HL-60 (cell line): ENCODE measurements around the gene RAB15.

Experiments
- DNase-seq, 2 experiments: peaks; one replicate each; pipeline ENCODE4 v3.0.0-alpha.2; 2010 to 2020; ENCODE audit warnings: low read depth in 1 of 2, low spot score in 1 of 2
- H3K27ac ChIP-seq: fragments of 250-450 bp; sonication (Bioruptor Pico); replicated peaks from 2 replicates; pipeline ENCODE4 v1.5.1; 2020; ENCODE audit warnings: mild to moderate bottlenecking, moderate library complexity
- H3K27me3 ChIP-seq: fragments of 250-450 bp; sonication (Bioruptor Pico); 2 replicates; pipeline ENCODE4 v1.5.1; 2021; ENCODE audit warnings: mild to moderate bottlenecking, moderate library complexity; ENCODE audit not compliant: insufficient read depth, poor library complexity, severe bottlenecking
- H3K4me3 ChIP-seq: replicated peaks from 2 replicates; pipeline ENCODE4 v1.5.1; 2011; ENCODE audit warnings: mild to moderate bottlenecking, control low read depth, low read length; ENCODE audit not compliant: insufficient read depth
- GABPA ChIP-seq: IDR thresholded peaks from 2 replicates; pipeline ENCODE4 v1.6.1; 2012; ENCODE audit warnings: low read depth
- POLR2AphosphoS5 ChIP-seq: IDR thresholded peaks from 2 replicates; pipeline ENCODE4 v1.6.1; 2012; ENCODE audit warnings: low read depth
- SPI1 ChIP-seq: IDR thresholded peaks from 2 replicates; pipeline ENCODE4 v1.6.1; 2012; ENCODE audit warnings: low read depth, mild to moderate bottlenecking, borderline replicate concordance
- TF ChIP-seq, protein P1 (sequence below): IDR thresholded peaks from one replicate; pipeline ENCODE4 v1.5.1; 2011; ENCODE audit warnings: low read length, control low read depth, inconsistent platforms; ENCODE audit not compliant: insufficient read depth
- TF ChIP-seq, protein P2 (sequence below): IDR thresholded peaks from 2 replicates; pipeline ENCODE4 v1.6.1; 2012; ENCODE audit warnings: low read depth; ENCODE audit not compliant: insufficient replicate concordance

Gene RAB15

DNA sequence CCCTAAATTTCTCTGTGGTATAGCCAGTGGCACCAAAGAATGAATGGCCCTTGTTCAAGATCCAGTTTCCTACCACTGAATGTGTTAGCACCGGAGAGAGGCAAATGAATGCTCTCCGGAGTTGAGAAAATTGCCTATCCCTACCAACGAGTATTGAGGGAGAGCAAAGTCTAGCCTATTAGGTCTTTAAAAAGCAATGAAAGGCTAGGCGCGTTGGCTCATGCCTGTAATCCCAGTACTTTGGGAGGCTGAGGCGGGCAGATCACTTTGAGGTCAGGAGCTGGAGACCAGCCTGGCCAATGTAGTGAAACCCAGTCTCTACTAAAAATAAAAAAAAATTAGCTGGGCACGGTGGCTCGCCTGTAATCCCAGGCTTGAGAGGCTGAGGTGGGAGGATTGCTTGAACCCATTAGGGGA, 898 bp upstream of the RAB15 start:
- no peak for DNase-seq
- peaks cover 2% of the 10 kb centered on the region for H3K27me3 ChIP-seq
- no peak overlapping the region for H3K27ac ChIP-seq
- H3K4me3 ChIP-seq: no peak overlapping the region
- TF ChIP-seq, protein P1, sequence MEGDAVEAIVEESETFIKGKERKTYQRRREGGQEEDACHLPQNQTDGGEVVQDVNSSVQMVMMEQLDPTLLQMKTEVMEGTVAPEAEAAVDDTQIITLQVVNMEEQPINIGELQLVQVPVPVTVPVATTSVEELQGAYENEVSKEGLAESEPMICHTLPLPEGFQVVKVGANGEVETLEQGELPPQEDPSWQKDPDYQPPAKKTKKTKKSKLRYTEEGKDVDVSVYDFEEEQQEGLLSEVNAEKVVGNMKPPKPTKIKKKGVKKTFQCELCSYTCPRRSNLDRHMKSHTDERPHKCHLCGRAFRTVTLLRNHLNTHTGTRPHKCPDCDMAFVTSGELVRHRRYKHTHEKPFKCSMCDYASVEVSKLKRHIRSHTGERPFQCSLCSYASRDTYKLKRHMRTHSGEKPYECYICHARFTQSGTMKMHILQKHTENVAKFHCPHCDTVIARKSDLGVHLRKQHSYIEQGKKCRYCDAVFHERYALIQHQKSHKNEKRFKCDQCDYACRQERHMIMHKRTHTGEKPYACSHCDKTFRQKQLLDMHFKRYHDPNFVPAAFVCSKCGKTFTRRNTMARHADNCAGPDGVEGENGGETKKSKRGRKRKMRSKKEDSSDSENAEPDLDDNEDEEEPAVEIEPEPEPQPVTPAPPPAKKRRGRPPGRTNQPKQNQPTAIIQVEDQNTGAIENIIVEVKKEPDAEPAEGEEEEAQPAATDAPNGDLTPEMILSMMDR: no peak
- TF ChIP-seq GABPA: no peak
- no peak for TF ChIP-seq POLR2AphosphoS5
- no peak for TF ChIP-seq SPI1
- TF ChIP-seq, protein P2, sequence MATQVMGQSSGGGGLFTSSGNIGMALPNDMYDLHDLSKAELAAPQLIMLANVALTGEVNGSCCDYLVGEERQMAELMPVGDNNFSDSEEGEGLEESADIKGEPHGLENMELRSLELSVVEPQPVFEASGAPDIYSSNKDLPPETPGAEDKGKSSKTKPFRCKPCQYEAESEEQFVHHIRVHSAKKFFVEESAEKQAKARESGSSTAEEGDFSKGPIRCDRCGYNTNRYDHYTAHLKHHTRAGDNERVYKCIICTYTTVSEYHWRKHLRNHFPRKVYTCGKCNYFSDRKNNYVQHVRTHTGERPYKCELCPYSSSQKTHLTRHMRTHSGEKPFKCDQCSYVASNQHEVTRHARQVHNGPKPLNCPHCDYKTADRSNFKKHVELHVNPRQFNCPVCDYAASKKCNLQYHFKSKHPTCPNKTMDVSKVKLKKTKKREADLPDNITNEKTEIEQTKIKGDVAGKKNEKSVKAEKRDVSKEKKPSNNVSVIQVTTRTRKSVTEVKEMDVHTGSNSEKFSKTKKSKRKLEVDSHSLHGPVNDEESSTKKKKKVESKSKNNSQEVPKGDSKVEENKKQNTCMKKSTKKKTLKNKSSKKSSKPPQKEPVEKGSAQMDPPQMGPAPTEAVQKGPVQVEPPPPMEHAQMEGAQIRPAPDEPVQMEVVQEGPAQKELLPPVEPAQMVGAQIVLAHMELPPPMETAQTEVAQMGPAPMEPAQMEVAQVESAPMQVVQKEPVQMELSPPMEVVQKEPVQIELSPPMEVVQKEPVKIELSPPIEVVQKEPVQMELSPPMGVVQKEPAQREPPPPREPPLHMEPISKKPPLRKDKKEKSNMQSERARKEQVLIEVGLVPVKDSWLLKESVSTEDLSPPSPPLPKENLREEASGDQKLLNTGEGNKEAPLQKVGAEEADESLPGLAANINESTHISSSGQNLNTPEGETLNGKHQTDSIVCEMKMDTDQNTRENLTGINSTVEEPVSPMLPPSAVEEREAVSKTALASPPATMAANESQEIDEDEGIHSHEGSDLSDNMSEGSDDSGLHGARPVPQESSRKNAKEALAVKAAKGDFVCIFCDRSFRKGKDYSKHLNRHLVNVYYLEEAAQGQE: no peak

- peak overlapping the region; percentile 28; the same call in 1 of the 2 replicates for H3K4me3 ChIP-seq
- no peak for TF ChIP-seq SPI1
- no peak for TF ChIP-seq POLR2AphosphoS5
- no peak for TF ChIP-seq GABPA
- TF ChIP-seq, protein P1: no peak
- TF ChIP-seq, protein P2: no peak
- H3K27me3 ChIP-seq: peaks cover 2% of the 10 kb centered on the region
- no peak for DNase-seq
- no peak overlapping the region for H3K27ac ChIP-seq
These were observed 619 bp downstream of the RAB15 start for GRCh38 chr14:64971491-64971942.

- Histone ChIP-seq H3K27me3 (peaks cover 2% of the 10 kb centered on the region), H3K27ac (no peak overlapping the region), H3K4me3 (no peak overlapping the region)
- no peak for DNase-seq
- no peak for TF ChIP-seq SPI1
These were observed 1.2 kb downstream of the RAB15 start for GRCh38 chr14:64970776-64971477.

DNA sequence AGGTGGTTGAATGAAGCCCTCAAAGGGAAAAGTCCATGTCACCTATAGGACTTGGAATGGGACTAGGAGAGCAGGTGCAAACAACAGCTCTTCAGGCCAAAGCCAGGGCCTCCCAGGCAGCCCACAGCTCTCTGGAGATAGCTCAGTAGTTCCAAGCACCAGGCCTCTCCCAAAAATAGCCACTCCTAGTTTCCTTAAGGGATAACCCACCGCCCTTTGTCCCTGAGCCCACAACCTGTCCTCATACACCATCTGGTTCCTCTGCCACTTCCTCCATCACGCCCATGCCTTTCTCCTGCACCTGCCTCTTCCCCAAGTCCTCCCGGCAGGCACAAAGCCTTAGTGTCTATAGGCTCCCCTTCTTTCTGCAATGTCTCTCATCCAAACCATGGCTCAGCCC, 2.1 kb downstream of the RAB15 start:
- TF ChIP-seq SPI1 (no peak), GABPA (no peak), POLR2AphosphoS5 (no peak)
- TF ChIP-seq, protein P1: no peak
- TF ChIP-seq, protein P2: no peak
- DNase-seq: no peak

More for the DNA sequence above, 2.1 kb downstream of the RAB15 start:
- Histone ChIP-seq H3K27me3 (peaks cover 2% of the 10 kb centered on the region), H3K27ac (no peak overlapping the region), H3K4me3 (no peak overlapping the region)
